SK-N-MC (cell line): Measurements from ENCODE around the gene PPARG.
"Not testable (repeated sequence)": the region's sequence is repeated elsewhere in the genome, so short reads cannot be mapped to it uniquely, and the experiment has no call there.

Experiments
- DNase-seq: peaks from one replicate; pipeline ENCODE4 v3.0.0-alpha.2; 2011; ENCODE audit warnings: low read depth, low spot score
- H3K27ac ChIP-seq: fragments of 200-600 bp; sonication (generic); 2 replicates; pipeline ENCODE4 v1.5.1; 2016; ENCODE audit warnings: mixed run types
- H3K36me3 ChIP-seq: fragments of 200-600 bp; sonication (generic); 2 replicates; pipeline ENCODE4 v1.6.1; 2017; ENCODE audit warnings: antibody characterized with exemption, low read length, mixed read lengths; ENCODE audit not compliant: insufficient read depth
- H3K4me3 ChIP-seq: fragments of 200-600 bp; sonication (generic); 2 replicates; pipeline ENCODE4 v1.5.1; 2016
- H3K9ac ChIP-seq: fragments of 200-600 bp; sonication (generic); 2 replicates; pipeline ENCODE4 v1.8.0; 2017; ENCODE audit warnings: mixed run types, mixed read lengths; ENCODE audit not compliant: insufficient read length
- H3K9me3 ChIP-seq: fragments of 200-600 bp; sonication (generic); 2 replicates; pipeline ENCODE4 v1.6.1; 2017; ENCODE audit warnings: low read depth, mild to moderate bottlenecking, antibody characterized with exemption, low read length, moderate library complexity, mixed read lengths
- EZH2 ChIP-seq: fragments of 200-600 bp; sonication (generic); IDR thresholded peaks from one replicate; pipeline ENCODE4 v1.6.1; 2017; ENCODE audit warnings: antibody characterized with exemption
- FOXP2 ChIP-seq: optimal IDR thresholded peaks from 2 replicates; pipeline ENCODE3; 2011; ENCODE audit warnings: mild to moderate bottlenecking, moderate library complexity; ENCODE audit not compliant: insufficient read depth; ENCODE audit errors: extremely low read length, control extremely low read depth
- POLR2AphosphoS5 ChIP-seq: IDR thresholded peaks from 2 replicates; pipeline ENCODE4 v1.6.1; 2012; ENCODE audit warnings: mild to moderate bottlenecking, low read depth, low read length, borderline replicate concordance

PPARG gene

DNA sequence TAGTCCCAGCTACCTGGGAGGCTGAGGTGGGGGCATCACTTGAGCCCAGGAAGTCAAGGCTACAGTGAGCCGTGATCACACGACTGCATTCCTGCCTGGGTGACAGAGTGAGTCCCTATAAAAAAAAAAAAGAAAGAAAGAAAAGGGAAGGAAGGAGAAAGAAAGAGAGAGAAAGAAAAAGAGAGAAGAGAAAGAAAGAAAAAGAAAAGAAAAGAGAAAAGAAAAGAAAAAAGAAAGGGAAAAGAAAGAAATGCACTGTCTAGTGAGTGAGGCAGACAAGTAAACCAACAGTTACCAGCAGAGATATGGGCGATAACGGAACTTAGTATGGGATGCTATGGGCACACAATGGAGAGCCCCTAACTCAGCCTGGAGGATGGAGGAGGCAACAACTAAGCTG lies 158.2 kb downstream of the PPARG start:
- no peaks in the 10 kb centered on the region for H3K36me3 ChIP-seq
- TF ChIP-seq FOXP2 (no peak), EZH2 (no peak), POLR2AphosphoS5 (no peak)
- no peaks in the 10 kb centered on the region for H3K9me3 ChIP-seq
- H3K4me3 ChIP-seq, result no peak overlapping the region
- no peak for DNase-seq
- no peak overlapping the region for H3K9ac ChIP-seq
- H3K27ac ChIP-seq, result no peak overlapping the region

DNA sequence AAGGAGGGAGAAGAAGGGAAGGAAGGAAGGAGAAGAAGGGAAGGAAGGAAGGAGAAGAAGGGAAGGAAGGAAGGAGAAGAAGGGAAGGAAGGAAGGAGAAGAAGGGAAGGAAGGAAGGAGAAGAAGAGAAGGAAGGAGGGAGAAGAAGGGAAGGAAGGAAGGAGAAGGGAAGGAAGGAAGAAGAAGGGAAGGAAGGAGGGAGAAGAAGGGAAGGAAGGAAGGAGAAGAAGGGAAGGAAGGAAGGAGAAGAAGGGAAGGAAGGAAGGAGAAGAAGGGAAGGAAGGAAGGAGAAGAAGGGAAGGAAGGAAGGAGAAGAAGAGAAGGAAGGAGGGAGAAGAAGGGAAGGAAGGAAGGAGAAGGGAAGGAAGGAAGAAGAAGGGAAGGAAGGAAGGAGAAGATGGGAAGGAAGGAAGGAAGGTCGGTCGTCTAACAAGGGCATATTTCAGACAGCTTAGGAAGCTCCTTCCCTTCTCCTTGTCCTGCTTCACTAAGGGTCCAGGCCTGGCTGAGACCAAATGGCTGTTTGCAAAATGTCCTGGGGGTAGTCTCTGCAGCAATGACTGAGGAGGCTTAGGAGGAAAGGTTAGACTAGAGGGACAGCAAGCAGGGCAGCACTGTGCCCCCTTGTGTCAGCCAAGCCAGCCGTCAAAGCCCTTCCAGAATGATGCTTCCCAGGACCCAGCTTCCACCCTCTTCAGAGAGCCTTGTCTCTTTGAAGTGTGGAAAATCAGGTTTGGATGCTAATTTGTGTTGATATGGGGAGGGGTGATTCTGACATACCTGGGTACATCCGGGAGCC lies 159.7 kb downstream of the PPARG start:
- not testable (repeated sequence) for H3K36me3 ChIP-seq, H3K9ac ChIP-seq, H3K27ac ChIP-seq, H3K9me3 ChIP-seq, DNase-seq, H3K4me3 ChIP-seq

DNA sequence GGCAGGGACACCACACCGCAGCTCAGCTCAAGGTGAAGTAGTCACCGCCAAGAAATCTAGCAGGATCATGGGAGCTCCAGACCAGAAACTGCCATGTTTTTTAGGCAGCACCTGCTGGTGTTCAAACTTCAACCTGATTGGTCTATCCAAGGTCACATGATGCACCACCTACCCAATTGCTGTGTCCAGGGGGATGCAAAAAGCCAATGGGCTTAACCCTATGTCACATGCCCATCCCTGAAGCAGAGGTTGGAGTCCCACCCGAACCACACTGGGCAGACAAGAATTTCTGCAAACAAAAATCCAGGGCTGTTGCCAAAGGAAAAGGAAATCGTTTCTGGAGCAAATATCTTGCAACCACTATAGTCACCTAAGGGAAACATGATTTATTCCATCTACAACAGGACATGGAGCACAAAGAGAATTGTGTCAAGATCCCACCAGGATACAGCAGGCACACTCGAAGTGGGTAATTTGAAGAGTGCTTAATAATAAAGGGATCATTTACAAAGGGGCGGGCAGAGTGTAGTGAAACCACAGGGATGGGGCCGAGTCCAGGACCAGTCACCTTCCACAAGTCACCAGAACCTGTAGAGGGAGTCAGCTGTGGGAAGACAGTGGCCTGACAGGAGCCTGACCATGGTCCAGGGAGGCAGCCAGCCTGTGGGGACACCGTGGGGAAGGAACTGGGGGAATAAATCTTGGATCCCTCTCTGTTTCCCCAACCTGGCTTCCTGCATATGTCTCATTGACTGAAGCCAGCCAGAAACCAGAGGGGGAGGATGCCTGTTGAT lies 161.2 kb downstream of the PPARG start:
- no peak for TF ChIP-seq POLR2AphosphoS5
- TF ChIP-seq EZH2, result no peak
- TF ChIP-seq FOXP2, result no peak
- Histone ChIP-seq H3K9ac (no peak overlapping the region), H3K4me3 (no peak overlapping the region), H3K27ac (no peak overlapping the region), H3K36me3 (no peaks in the 10 kb centered on the region), H3K9me3 (no peaks in the 10 kb centered on the region)
- DNase-seq, result no peak

DNA sequence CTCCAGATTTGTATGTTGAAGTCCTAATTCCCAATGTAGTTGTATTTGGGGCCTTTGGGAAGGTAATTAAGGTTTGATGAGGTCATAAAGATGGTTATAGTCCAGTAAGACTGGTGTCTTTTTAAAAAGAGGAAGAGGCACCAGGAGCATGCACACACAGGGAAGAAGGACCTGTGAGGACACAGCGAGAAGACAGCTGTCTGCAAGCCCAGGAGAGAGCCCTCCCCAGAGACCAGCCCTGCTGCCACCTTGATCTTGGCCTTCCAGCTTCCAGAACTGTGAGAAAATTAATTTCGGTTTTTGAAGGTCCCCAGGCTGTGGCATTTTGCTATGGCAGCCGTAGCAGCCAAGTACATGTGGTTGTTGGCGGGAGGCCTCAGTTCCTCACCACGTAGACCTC lies 162.6 kb downstream of the PPARG start:
- Histone ChIP-seq H3K27ac (no peak overlapping the region), H3K4me3 (no peak overlapping the region), H3K9ac (no peak overlapping the region), H3K36me3 (no peaks in the 10 kb centered on the region), H3K9me3 (no peaks in the 10 kb centered on the region)
- DNase-seq, result no peak
- TF ChIP-seq FOXP2, result no peak
- no peak for TF ChIP-seq EZH2
- no peak for TF ChIP-seq POLR2AphosphoS5

DNA sequence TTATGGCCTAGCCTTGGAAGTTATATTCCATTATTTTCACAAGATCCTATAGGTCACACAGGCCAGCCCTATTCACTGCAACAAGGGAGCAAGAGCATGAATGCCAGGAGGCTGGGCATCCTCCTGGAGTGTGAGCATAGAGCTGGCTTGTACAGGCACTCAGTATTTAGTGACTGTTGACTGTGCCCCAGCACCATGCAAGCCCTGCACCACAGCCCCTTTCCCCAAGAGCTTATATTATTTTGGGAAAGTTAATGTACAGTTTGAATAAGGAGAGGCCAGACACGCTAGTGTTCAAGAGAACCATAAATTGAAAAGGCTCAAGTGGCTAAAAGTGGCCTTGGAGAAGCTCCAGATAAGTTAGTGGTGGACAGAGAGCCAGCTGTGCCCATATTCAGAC lies 163.1 kb downstream of the PPARG start:
- H3K4me3 ChIP-seq, result no peak overlapping the region
- no peak for DNase-seq
- H3K36me3 ChIP-seq, result no peaks in the 10 kb centered on the region
- TF ChIP-seq EZH2, result no peak
- TF ChIP-seq FOXP2, result no peak
- no peak for TF ChIP-seq POLR2AphosphoS5
- no peaks in the 10 kb centered on the region for H3K9me3 ChIP-seq
- no peak overlapping the region for H3K9ac ChIP-seq
- H3K27ac ChIP-seq, result no peak overlapping the region

DNA sequence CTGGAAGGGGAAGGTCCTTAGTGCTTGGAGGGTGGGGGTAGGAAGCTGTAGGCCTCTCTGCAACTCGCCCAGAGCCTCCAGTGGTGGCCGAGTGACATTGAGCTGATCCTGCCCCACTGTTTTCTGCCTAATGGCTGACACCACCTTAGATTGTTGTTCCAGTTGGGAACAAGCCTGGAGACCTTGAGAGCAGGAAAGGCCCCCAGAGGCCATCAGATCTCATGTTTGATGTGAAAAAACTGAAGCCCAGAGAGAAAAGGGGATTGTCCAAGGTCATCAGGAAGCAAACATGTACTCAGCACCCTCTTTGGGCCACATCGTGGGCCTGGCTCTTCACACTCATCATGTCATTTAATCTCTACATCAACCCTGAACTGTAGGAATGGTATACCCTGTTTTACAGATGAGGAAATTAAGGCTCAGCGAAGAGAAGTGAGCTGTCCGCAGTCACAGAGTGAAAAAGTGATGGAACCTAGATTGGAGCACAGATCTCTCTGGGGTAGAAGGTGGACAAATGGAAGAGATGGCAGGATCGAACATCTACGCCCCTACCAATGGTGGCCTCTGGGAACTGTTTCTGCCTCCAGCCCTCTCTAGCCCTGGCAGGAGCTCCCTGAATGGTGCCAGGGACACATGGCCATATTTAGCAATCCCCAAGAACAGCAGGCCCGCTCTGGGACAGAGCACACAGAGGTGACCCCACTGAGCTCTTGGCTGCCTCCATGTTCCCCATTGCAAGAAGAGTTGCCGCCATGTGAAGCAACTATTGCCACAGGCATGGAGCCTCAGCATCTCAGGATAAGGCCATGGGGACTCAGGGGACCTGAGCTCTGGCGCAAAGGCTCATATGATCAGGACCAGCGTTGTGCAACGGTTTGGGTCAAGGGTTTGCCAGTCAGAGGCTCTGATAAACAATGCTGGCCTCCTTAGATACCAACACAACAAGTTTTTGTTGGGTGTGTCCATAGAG lies 163.8 kb downstream of the PPARG start:
- no peak for DNase-seq
- TF ChIP-seq POLR2AphosphoS5 (no peak), EZH2 (no peak), FOXP2 (no peak)
- no peak overlapping the region for H3K4me3 ChIP-seq
- H3K27ac ChIP-seq, result no peak overlapping the region
- no peaks in the 10 kb centered on the region for H3K9me3 ChIP-seq
- H3K9ac ChIP-seq, result no peak overlapping the region
- H3K36me3 ChIP-seq, result no peaks in the 10 kb centered on the region

DNA sequence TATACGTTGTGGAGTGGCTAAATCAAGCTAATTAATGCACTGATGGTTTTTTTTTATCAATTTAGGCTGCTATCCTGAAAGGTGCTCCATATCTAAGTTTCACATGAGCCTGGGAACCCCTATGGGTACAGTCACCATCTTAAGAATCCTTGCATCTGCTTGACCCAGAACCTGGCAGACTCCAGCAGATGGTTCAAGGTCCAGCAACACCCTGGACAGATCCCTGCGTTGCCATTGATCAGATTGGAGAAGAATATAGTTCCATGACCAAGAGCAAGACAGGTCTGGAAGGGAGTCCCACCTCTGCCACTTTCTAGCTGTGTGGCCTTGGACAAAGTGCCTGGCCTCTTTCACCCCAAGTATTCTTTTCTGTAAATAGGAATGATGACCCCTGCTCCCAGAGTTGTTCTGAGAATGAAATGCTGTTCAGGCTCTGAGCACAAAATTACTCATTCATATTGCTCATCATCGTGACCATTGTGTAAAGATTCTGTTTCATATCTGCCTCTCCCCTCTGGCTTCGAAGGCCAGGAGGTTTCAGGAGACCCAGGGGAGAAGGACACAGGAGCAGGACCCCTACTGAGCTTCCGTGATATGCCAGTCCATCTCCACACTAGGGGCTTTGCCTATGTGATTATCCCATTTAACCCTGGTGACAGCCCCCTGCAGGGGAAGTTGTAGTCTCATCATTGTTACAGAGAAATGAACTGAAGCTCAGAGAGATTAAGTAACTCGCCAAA lies 165.4 kb downstream of the PPARG start:
- Histone ChIP-seq H3K9ac (no peak overlapping the region), H3K36me3 (no peaks in the 10 kb centered on the region), H3K27ac (no peak overlapping the region), H3K4me3 (no peak overlapping the region), H3K9me3 (no peaks in the 10 kb centered on the region)
- no peak for TF ChIP-seq EZH2
- no peak for TF ChIP-seq FOXP2
- TF ChIP-seq POLR2AphosphoS5, result no peak
- DNase-seq, result no peak
